ENCODE results near the gene C1QTNF5. TPM values are rescaled to one million over a fixed set of nuclear protein-coding genes. Genes with fewer than 3 reads are reported as not detected.

C1QTNF5 gene
- total RNA-seq, 4 donors from 2014 or later: 4.0 to 16.0 (median 6.0) TPM

- peak overlapping the region; percentile 96 to 99 (median 98) for H3K27ac ChIP-seq
- in situ Hi-C loops (cut with MboI; ENCODE audit: low sequenced_read_pairs in 4 of 4): no loop called here
- TF ChIP-seq POLR2A (IDR thresholded peaks at IDR 0.05) (no peak), CTCF (IDR thresholded peaks at IDR 0.05 in 4 of 5, conservative IDR thresholded peaks at IDR 0.05 in 1 of 5) (no peak)
- no peaks in the 10 kb centered on the region for H3K9me3 ChIP-seq
- no peaks in the 10 kb centered on the region for H3K27me3 ChIP-seq
- DNase-seq (peak in 1 of 2 donors; percentile 59), ATAC-seq (peak; percentile 10 to 20)
- peaks cover 0 to 24% of the 10 kb centered on the region in 2 donors for H3K36me3 ChIP-seq
- intact Hi-C loops (cut with DNase I; ENCODE audit: low total_unique reads): loop anchor here (1.0 to 2.0 kb wide), 2 partner anchors 9 to 17 kb away; no protein-coding TSS in a partner anchor
- H3K4me1 ChIP-seq: peaks cover 53 to 73% of the 10 kb centered on the region in 2 donors
- peak overlapping the region; percentile 67 to 75 (median 74) for H3K4me3 ChIP-seq
These were observed 21.4 kb upstream of the C1QTNF5 start for GRCh38 chr11:119361941-119362725.

- ATAC-seq: peak; percentile 53 to 62
- in situ Hi-C loops (cut with MboI; ENCODE audit: low sequenced_read_pairs in 4 of 4) (no loop called here), intact Hi-C loops (cut with DNase I; ENCODE audit: low total_unique reads) (loop anchor here (1.0 to 2.0 kb wide), 2 partner anchors 10 to 18 kb away; no protein-coding TSS in a partner anchor)
- no peak for TF ChIP-seq CTCF (IDR thresholded peaks at IDR 0.05 in 4 of 5, conservative IDR thresholded peaks at IDR 0.05 in 1 of 5)
- TF ChIP-seq POLR2A (IDR thresholded peaks at IDR 0.05): peak; percentile 54 to 61
- Histone ChIP-seq H3K4me3 (peak overlapping the region in 3 of 4 donors; percentile 67 to 74 (median 73)), H3K27ac (peak overlapping the region; percentile 96 to 99 (median 98)), H3K4me1 (peaks cover 50 to 64% of the 10 kb centered on the region in 2 donors), H3K36me3 (peaks cover 0 to 28% of the 10 kb centered on the region in 2 donors), H3K9me3 (no peaks in the 10 kb centered on the region), H3K27me3 (no peaks in the 10 kb centered on the region)
- peak; percentile 89 to 96 for DNase-seq
These were observed 20.5 kb upstream of the C1QTNF5 start for GRCh38 chr11:119361056-119361787.

GRCh38 chr11:119359365-119360214, 18.9 kb upstream of the C1QTNF5 start:
- TF ChIP-seq POLR2A (IDR thresholded peaks at IDR 0.05): no peak
- TF ChIP-seq CTCF (IDR thresholded peaks at IDR 0.05 in 4 of 5, conservative IDR thresholded peaks at IDR 0.05 in 1 of 5): no peak
- Histone ChIP-seq H3K4me1 (peaks cover 41 to 60% of the 10 kb centered on the region in 2 donors), H3K36me3 (peaks cover 0 to 36% of the 10 kb centered on the region in 2 donors), H3K27me3 (no peaks in the 10 kb centered on the region), H3K9me3 (no peaks in the 10 kb centered on the region), H3K4me3 (no peak overlapping the region), H3K27ac (peak overlapping the region; percentile 96 to 99 (median 98))
- in situ Hi-C loops (cut with MboI; ENCODE audit: low sequenced_read_pairs in 4 of 4) (loop anchor here in 1 of 4 donors (10.0 kb wide), 1 partner anchor 115 kb away; no protein-coding TSS in a partner anchor), intact Hi-C loops (cut with DNase I; ENCODE audit: low total_unique reads) (loop anchor here (2.0 kb wide), 1 partner anchor 19 kb away; no protein-coding TSS in a partner anchor)
- DNase-seq (no peak), ATAC-seq (no peak)

- ATAC-seq: no peak
- H3K9me3 ChIP-seq: no peaks in the 10 kb centered on the region
- peaks cover 0 to 36% of the 10 kb centered on the region in 2 donors for H3K36me3 ChIP-seq
- no peaks in the 10 kb centered on the region for H3K27me3 ChIP-seq
- H3K27ac ChIP-seq: peak overlapping the region; percentile 96 to 99 (median 98)
- peak in 1 of 2 donors; percentile 31 for DNase-seq
- in situ Hi-C loops (cut with MboI; ENCODE audit: low sequenced_read_pairs in 4 of 4): loop anchor here in 1 of 4 donors (10.0 kb wide), 1 partner anchor 118 kb away; no protein-coding TSS in a partner anchor
- intact Hi-C loops (cut with DNase I; ENCODE audit: low total_unique reads): no loop called here
- TF ChIP-seq CTCF (IDR thresholded peaks at IDR 0.05 in 4 of 5, conservative IDR thresholded peaks at IDR 0.05 in 1 of 5) (no peak), POLR2A (IDR thresholded peaks at IDR 0.05) (no peak)
- peaks cover 38 to 40% of the 10 kb centered on the region in 2 donors for H3K4me1 ChIP-seq
- H3K4me3 ChIP-seq: peak overlapping the region; percentile 42 to 56 (median 48)
These were observed 16.4 kb upstream of the C1QTNF5 start for GRCh38 chr11:119357074-119357473.

All from gastrocnemius medialis (tissue), 4 donors.